ENCODE data around the gene NKAPL. TPM values are rescaled to one million over a fixed set of nuclear protein-coding genes. Genes with fewer than 3 reads are reported as not detected.

The NKAPL gene
- polyA plus RNA-seq, 4 donors: 0.45 to 1.1 (median 0.86) TPM

DNA sequence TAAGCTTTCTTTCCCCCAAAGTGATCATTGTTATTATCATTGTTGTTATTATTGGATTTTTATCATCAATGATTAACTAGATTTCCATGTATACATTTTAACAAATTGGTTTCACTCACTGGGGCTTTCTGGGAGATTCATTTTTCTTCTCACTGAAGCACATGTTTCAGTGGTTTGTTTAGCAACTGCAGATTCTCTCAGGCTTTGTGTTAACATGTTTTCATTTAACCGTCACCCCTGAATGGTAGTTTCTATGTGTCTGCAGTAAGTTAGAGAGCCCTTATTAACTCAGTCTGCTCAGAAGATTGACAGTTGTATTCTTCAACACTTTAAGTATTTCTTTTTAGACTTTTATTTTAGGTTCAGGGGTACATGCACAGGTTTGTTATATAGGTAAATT, 19.5 kb upstream of the NKAPL start:
- Histone ChIP-seq H3K4me1 (ENCODE audit: control insufficient read depth in 3 of 3, insufficient read depth in 2 of 3, low read depth in 1 of 3, low read length in 2 of 3) (no peaks in the 10 kb centered on the region), H3K27ac (ENCODE audit: low read depth in 1 of 3, low read length in 2 of 3) (no peak overlapping the region), H3K27me3 (ENCODE audit: control insufficient read depth in 3 of 3, insufficient read depth in 3 of 3, low read length in 3 of 3) (no peaks in the 10 kb centered on the region), H3K36me3 (ENCODE audit: control insufficient read depth in 3 of 3, insufficient read depth in 2 of 3, low read depth in 1 of 3, low read length in 3 of 3) (peaks cover 0 to 3% (median 1%) of the 10 kb centered on the region in 3 donors), H3K4me3 (ENCODE audit: low read depth in 1 of 3, low read length in 3 of 3) (no peak overlapping the region), H3K9me3 (ENCODE audit: control insufficient read depth in 2 of 2, insufficient read depth in 1 of 2, low read depth in 1 of 2, low read length in 1 of 2) (no peaks in the 10 kb centered on the region)
- 93 to 95% (median 94%) methylated on average over 1 of the region's 1 CpG for WGBS, 3 donors
- no peak for FAIRE-seq
- no peak for DNase-seq

DNA sequence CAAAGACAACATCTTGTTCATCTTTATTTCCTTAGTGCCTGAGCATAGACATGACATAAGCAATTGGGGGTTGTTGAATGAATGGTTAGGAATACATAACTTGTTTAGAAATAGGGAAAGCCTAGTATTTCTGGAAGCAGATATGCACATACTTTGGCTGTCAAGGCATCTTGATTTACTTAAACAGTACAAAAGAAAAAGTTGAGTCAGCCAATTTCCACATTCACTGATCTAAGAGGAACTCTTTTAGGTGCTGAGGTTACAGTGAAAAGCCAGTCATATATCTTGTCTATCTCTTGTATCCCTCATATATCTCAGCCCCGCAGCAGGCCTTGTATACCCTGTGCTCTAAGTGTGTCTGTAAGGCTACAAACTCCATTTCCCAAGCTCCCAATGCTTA, 18.6 kb upstream of the NKAPL start:
- H3K4me1 ChIP-seq (ENCODE audit: control insufficient read depth in 3 of 3, insufficient read depth in 2 of 3, low read depth in 1 of 3, low read length in 2 of 3): no peaks in the 10 kb centered on the region
- peaks cover under 1 to 7% (median 3%) of the 10 kb centered on the region in 3 donors for H3K36me3 ChIP-seq (ENCODE audit: control insufficient read depth in 3 of 3, insufficient read depth in 2 of 3, low read depth in 1 of 3, low read length in 3 of 3)
- DNase-seq (no peak), FAIRE-seq (no peak)
- H3K9me3 ChIP-seq (ENCODE audit: control insufficient read depth in 2 of 2, insufficient read depth in 1 of 2, low read depth in 1 of 2, low read length in 1 of 2): no peaks in the 10 kb centered on the region
- 88 to 100% (median 100%) methylated on average over 1 of the region's 1 CpG for WGBS, 3 donors
- H3K27ac ChIP-seq (ENCODE audit: low read depth in 1 of 3, low read length in 2 of 3): no peak overlapping the region
- no peak overlapping the region for H3K4me3 ChIP-seq (ENCODE audit: low read depth in 1 of 3, low read length in 3 of 3)
- no peaks in the 10 kb centered on the region for H3K27me3 ChIP-seq (ENCODE audit: control insufficient read depth in 3 of 3, insufficient read depth in 3 of 3, low read length in 3 of 3)

DNA sequence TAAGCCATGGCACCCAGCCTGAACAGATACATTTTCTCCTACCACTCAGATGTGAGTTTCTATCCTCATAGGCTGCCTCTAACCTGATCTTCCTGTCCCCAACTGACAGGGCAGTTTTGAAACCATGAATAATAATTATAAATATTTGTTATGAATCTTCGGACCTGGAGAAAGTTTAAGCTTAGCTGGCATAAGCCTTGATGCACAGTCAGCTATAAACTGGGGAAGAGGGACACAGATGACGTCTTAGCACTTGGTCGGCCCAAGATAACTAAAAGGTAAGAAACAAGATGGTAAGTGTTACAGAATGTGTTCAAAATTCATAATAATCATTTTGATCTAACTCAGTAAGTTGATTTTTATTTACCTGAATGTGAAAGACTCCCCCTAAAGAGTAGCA, 15.2 kb upstream of the NKAPL start:
- Histone ChIP-seq H3K4me3 (ENCODE audit: low read depth in 1 of 3, low read length in 3 of 3) (no peak overlapping the region), H3K27me3 (ENCODE audit: control insufficient read depth in 3 of 3, insufficient read depth in 3 of 3, low read length in 3 of 3) (no peaks in the 10 kb centered on the region), H3K9me3 (ENCODE audit: control insufficient read depth in 2 of 2, insufficient read depth in 1 of 2, low read depth in 1 of 2, low read length in 1 of 2) (no peaks in the 10 kb centered on the region), H3K27ac (ENCODE audit: low read depth in 1 of 3, low read length in 2 of 3) (no peak overlapping the region), H3K4me1 (ENCODE audit: control insufficient read depth in 3 of 3, insufficient read depth in 2 of 3, low read depth in 1 of 3, low read length in 2 of 3) (no peaks in the 10 kb centered on the region), H3K36me3 (ENCODE audit: control insufficient read depth in 3 of 3, insufficient read depth in 2 of 3, low read depth in 1 of 3, low read length in 3 of 3) (peaks cover 7 to 22% (median 13%) of the 10 kb centered on the region in 3 donors)
- DNase-seq: no peak
- WGBS, 3 donors: 95 to 97% (median 96%) methylated on average over 3 of the region's 3 CpGs
- FAIRE-seq: no peak

DNA sequence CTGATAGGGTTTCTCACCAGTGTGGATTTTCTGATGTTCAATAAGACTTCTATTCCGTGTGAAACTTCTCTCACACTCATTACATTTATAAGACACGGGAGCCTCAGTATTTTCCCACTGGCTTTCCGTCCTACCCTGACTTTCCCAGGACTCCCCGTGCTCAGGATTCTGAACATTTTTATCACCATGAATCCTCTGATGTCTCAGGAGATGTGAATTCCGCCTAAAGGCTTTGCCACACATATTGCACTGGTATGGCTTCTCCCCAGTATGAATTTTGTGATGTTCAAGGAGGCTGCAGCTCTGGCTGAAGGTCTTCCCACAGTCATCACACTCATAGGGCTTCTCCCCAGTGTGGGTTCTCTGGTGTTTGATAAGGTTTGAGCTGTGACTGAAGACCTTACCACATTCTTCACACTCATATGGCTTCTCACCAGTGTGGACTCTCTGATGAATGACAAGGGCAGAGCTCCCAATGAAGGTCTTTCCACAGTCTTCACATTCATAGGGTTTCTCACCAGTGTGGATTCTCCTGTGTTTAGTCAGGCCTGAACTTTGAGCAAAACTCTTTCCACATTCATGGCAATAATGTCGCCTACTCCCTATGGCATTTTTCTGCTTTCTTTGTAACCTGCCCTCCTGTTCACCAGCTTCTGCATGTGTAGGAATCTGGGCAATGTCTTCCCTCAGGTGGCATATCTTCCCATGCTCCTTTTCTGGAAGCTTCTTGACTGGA, 13.7 kb upstream of the NKAPL start:
- H3K27ac ChIP-seq (ENCODE audit: low read depth in 1 of 3, low read length in 2 of 3): no peak overlapping the region
- whole genome bisulfite sequencing, 3 donors: 92 to 93% (median 92%) methylated on average over 6 of the region's 6 CpGs
- H3K4me3 ChIP-seq (ENCODE audit: low read depth in 1 of 3, low read length in 3 of 3): no peak overlapping the region
- no peaks in the 10 kb centered on the region for H3K4me1 ChIP-seq (ENCODE audit: control insufficient read depth in 3 of 3, insufficient read depth in 2 of 3, low read depth in 1 of 3, low read length in 2 of 3)
- H3K36me3 ChIP-seq (ENCODE audit: control insufficient read depth in 3 of 3, insufficient read depth in 2 of 3, low read depth in 1 of 3, low read length in 3 of 3): peaks cover 7 to 22% (median 13%) of the 10 kb centered on the region in 3 donors
- DNase-seq: no peak
- H3K9me3 ChIP-seq (ENCODE audit: control insufficient read depth in 2 of 2, insufficient read depth in 1 of 2, low read depth in 1 of 2, low read length in 1 of 2): no peaks in the 10 kb centered on the region
- H3K27me3 ChIP-seq (ENCODE audit: control insufficient read depth in 3 of 3, insufficient read depth in 3 of 3, low read length in 3 of 3): no peaks in the 10 kb centered on the region
- FAIRE-seq: no peak

DNA sequence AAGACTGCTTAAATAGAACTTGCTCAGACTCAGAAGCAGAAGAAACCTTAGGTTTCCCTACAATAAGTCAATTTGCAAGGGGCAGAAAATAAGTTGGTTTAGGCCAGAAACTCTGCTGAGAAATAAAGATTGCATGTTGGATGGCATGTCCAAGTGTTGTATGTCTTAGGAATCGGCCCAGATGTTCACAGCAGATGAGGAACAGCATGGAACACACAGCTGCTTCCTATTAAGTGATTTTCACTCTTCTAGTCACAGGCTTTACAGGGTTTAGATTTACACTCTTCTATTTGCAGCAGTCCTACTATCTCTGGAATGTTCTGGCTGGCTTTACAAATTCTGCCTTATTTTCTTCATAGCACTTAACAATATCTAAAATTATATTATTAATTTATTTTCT, 10.2 kb upstream of the NKAPL start:
- FAIRE-seq (no peak), DNase-seq (no peak)
- H3K27me3 ChIP-seq (ENCODE audit: control insufficient read depth in 3 of 3, insufficient read depth in 3 of 3, low read length in 3 of 3): no peaks in the 10 kb centered on the region
- H3K36me3 ChIP-seq (ENCODE audit: control insufficient read depth in 3 of 3, insufficient read depth in 2 of 3, low read depth in 1 of 3, low read length in 3 of 3): peaks cover 7 to 19% (median 13%) of the 10 kb centered on the region in 3 donors
- no peak overlapping the region for H3K27ac ChIP-seq (ENCODE audit: low read depth in 1 of 3, low read length in 2 of 3)
- H3K9me3 ChIP-seq (ENCODE audit: control insufficient read depth in 2 of 2, insufficient read depth in 1 of 2, low read depth in 1 of 2, low read length in 1 of 2): no peaks in the 10 kb centered on the region
- H3K4me1 ChIP-seq (ENCODE audit: control insufficient read depth in 3 of 3, insufficient read depth in 2 of 3, low read depth in 1 of 3, low read length in 2 of 3): peaks cover 0 to 10% (median 7%) of the 10 kb centered on the region in 3 donors
- H3K4me3 ChIP-seq (ENCODE audit: low read depth in 1 of 3, low read length in 3 of 3): no peak overlapping the region
- WGBS, 3 donors: 80 to 90% (median 90%) methylated on average over 1 of the region's 1 CpG

DNA sequence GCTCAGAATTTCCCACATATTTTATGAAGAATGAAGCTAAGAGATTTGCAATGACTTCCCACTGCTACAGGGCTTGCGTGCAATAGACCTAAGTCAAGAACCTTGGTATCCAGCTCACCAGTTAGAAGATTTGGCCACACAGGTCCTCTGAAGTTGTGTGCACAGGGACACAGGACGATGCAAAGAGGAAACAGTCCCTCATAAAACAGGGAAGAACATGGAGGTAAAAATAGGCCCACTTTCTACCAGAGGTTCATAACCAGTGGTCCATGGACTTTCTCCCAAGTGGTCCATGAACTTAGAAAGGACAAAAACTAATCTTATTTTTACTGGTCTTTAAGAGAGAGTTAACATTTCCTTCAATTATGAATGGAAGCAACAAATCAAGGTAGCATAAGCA, 8.3 kb upstream of the NKAPL start:
- 79 to 87% (median 83%) methylated on average over 2 of the region's 2 CpGs for WGBS, 3 donors
- peak overlapping the region in 1 of 3 donors; percentile 88 for H3K4me3 ChIP-seq (ENCODE audit: low read depth in 1 of 3, low read length in 3 of 3)
- H3K36me3 ChIP-seq (ENCODE audit: control insufficient read depth in 3 of 3, insufficient read depth in 2 of 3, low read depth in 1 of 3, low read length in 3 of 3): peaks cover 4 to 17% (median 4%) of the 10 kb centered on the region in 3 donors
- H3K27me3 ChIP-seq (ENCODE audit: control insufficient read depth in 3 of 3, insufficient read depth in 3 of 3, low read length in 3 of 3): no peaks in the 10 kb centered on the region
- no peak for FAIRE-seq
- no peaks in the 10 kb centered on the region for H3K9me3 ChIP-seq (ENCODE audit: control insufficient read depth in 2 of 2, insufficient read depth in 1 of 2, low read depth in 1 of 2, low read length in 1 of 2)
- no peak overlapping the region for H3K27ac ChIP-seq (ENCODE audit: low read depth in 1 of 3, low read length in 2 of 3)
- DNase-seq: no peak
- peaks cover 0 to 10% (median 7%) of the 10 kb centered on the region in 3 donors for H3K4me1 ChIP-seq (ENCODE audit: control insufficient read depth in 3 of 3, insufficient read depth in 2 of 3, low read depth in 1 of 3, low read length in 2 of 3)

DNA sequence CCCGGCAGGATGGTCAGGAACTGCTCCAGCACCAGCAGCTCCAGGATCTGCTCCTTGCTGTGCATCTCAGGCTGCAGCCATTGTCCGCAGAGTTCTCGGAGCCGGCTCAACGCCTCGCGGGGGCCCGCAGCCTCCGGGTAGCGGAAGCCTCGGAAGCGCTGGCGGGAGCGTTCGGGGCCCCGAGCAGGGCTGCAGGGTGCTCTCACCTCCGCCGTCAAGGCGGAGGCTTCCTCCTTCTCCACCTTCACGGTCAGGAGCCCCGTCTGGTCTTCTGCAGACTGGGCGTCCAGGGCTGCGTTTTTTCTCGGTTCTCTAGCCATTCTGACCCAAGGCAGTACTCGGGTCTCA, 7.5 kb upstream of the NKAPL start:
- WGBS, 3 donors: 0 to 1% (median 0%) methylated on average over 24 to 25 of the region's 25 CpGs
- DNase-seq (peak in 1 of 2 donors; percentile 21), FAIRE-seq (no peak)
- H3K9me3 ChIP-seq (ENCODE audit: control insufficient read depth in 2 of 2, insufficient read depth in 1 of 2, low read depth in 1 of 2, low read length in 1 of 2): no peaks in the 10 kb centered on the region
- H3K27ac ChIP-seq (ENCODE audit: low read depth in 1 of 3, low read length in 2 of 3): peak overlapping the region in 2 of 3 donors; percentile 45 to 51
- peak overlapping the region; percentile 72 to 88 (median 87) for H3K4me3 ChIP-seq (ENCODE audit: low read depth in 1 of 3, low read length in 3 of 3)
- H3K4me1 ChIP-seq (ENCODE audit: control insufficient read depth in 3 of 3, insufficient read depth in 2 of 3, low read depth in 1 of 3, low read length in 2 of 3): peaks cover 0 to 10% (median 7%) of the 10 kb centered on the region in 3 donors
- no peaks in the 10 kb centered on the region for H3K27me3 ChIP-seq (ENCODE audit: control insufficient read depth in 3 of 3, insufficient read depth in 3 of 3, low read length in 3 of 3)
- H3K36me3 ChIP-seq (ENCODE audit: control insufficient read depth in 3 of 3, insufficient read depth in 2 of 3, low read depth in 1 of 3, low read length in 3 of 3): peaks cover 0 to 10% (median 2%) of the 10 kb centered on the region in 3 donors

DNA sequence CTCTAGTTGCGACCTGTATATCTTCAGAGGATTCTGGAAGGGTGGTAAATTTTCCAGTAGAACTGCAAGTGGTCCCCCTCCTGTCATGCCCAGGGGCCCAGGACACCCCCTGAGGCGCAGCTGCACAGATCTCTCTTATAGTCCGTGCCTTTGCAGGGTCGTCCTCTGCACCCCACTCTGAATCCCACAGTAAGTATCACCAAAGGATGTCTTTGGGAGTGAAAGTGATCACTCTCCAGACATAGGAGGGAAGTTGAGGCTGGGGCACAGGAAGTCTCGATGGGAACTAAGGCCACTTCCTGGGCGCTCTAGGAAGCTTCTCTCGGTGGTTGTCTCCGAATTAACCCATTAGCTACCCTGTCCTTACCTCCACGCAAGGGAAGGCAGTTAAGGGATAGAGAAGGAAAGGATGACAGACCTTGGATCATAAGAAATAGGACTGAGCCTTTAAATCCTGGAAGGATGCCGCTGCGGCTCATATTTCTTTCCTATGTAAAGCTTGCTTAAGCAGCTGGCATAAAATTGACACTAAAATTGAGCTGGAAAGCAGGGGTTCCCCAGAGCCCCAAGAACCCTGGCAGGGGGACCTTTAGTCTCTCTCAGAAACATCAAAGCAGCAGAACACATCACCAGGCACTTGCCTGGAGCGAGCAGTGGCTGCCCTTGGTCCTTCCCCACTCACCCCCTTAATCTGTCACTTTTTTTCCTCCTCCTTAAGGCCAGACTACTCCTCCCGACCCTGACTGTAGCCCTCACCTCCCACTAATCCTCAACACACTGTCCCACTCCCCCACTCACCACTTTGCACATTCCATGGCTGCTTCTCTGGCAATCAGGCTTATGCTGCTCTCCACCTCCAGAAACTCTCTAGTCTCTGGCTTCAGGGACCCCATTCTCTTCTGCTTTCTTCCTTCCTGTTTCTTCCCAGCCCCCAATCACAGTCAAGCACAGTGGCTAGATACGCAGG, 6.8 kb upstream of the NKAPL start, which contains the start of gene ZKSCAN4:
ZKSCAN4 (minus strand) TSS at position 261 of the 967 bp plus-strand sequence. CDS start 289 bp downstream, outside the sequence.
- DNase-seq: peak; percentile 84 to 95
- WGBS, 3 donors: 7 to 8% (median 7%) methylated on average over 14 of the region's 14 CpGs
- no peaks in the 10 kb centered on the region for H3K27me3 ChIP-seq (ENCODE audit: control insufficient read depth in 3 of 3, insufficient read depth in 3 of 3, low read length in 3 of 3)
- H3K36me3 ChIP-seq (ENCODE audit: control insufficient read depth in 3 of 3, insufficient read depth in 2 of 3, low read depth in 1 of 3, low read length in 3 of 3): peaks cover 0 to 8% (median 2%) of the 10 kb centered on the region in 3 donors
- peak within 1 kb of the TSS in 2 of 3 donors; percentile 45 to 51 for H3K27ac ChIP-seq (ENCODE audit: low read depth in 1 of 3, low read length in 2 of 3)
- peaks cover 0 to 10% (median 7%) of the 10 kb centered on the region in 3 donors for H3K4me1 ChIP-seq (ENCODE audit: control insufficient read depth in 3 of 3, insufficient read depth in 2 of 3, low read depth in 1 of 3, low read length in 2 of 3)
- H3K9me3 ChIP-seq (ENCODE audit: control insufficient read depth in 2 of 2, insufficient read depth in 1 of 2, low read depth in 1 of 2, low read length in 1 of 2): no peaks in the 10 kb centered on the region
- H3K4me3 ChIP-seq (ENCODE audit: low read depth in 1 of 3, low read length in 3 of 3): peak within 1 kb of the TSS; percentile 72 to 88 (median 87)
- no peak for FAIRE-seq

All from small intestine (tissue), 7 donors.